GM21528 (cell line): ENCODE results near the gene ARHGAP28.

Experiments used
- ATAC-seq: cut with Tn5 transposase; IDR thresholded peaks from one replicate; pipeline ENCODE4 v1.9.1; 2021; ENCODE audit warnings: mild to moderate bottlenecking, moderate library complexity; ENCODE audit not compliant: unreplicated experiment, low FRiP score

The ARHGAP28 gene

GRCh38 chr18:6954501-6954900 is 225.0 kb downstream of the ARHGAP28 start:
- ATAC-seq: no peak

GRCh38 chr18:6955304-6955703 is 225.8 kb downstream of the ARHGAP28 start:
- no peak for ATAC-seq

- ATAC-seq: no peak
These were observed 227.0 kb downstream of the ARHGAP28 start for GRCh38 chr18:6956495-6956894.

- ATAC-seq: no peak
These were observed 227.5 kb downstream of the ARHGAP28 start for GRCh38 chr18:6956999-6957398.

- ATAC-seq: no peak
These were observed 229.6 kb downstream of the ARHGAP28 start for GRCh38 chr18:6959110-6959509.

GRCh38 chr18:6960124-6960523 is 230.6 kb downstream of the ARHGAP28 start:
- no peak for ATAC-seq

- ATAC-seq: no peak
These were observed 231.1 kb downstream of the ARHGAP28 start for GRCh38 chr18:6960656-6961055.

- ATAC-seq: no peak
These were observed 231.8 kb downstream of the ARHGAP28 start for GRCh38 chr18:6961331-6961730.

- no peak for ATAC-seq
These were observed 233.3 kb downstream of the ARHGAP28 start for GRCh38 chr18:6962571-6963451.

- ATAC-seq: no peak
These were observed 234.1 kb downstream of the ARHGAP28 start for GRCh38 chr18:6963452-6964097.
